GM12874 (cell line): ENCODE results near the gene FRMD8.

Experiments used
- TF ChIP-seq, protein P1 (sequence below): IDR thresholded peaks from 2 replicates; pipeline ENCODE4 v1.5.1; 2011; ENCODE audit warnings: low read depth, mild to moderate bottlenecking, control low read depth, low read length, moderate library complexity; ENCODE audit not compliant: insufficient read depth

The FRMD8 gene

GRCh38 chr11:65434667-65435410 is 48.4 kb downstream of the FRMD8 start:
- TF ChIP-seq, protein P1, sequence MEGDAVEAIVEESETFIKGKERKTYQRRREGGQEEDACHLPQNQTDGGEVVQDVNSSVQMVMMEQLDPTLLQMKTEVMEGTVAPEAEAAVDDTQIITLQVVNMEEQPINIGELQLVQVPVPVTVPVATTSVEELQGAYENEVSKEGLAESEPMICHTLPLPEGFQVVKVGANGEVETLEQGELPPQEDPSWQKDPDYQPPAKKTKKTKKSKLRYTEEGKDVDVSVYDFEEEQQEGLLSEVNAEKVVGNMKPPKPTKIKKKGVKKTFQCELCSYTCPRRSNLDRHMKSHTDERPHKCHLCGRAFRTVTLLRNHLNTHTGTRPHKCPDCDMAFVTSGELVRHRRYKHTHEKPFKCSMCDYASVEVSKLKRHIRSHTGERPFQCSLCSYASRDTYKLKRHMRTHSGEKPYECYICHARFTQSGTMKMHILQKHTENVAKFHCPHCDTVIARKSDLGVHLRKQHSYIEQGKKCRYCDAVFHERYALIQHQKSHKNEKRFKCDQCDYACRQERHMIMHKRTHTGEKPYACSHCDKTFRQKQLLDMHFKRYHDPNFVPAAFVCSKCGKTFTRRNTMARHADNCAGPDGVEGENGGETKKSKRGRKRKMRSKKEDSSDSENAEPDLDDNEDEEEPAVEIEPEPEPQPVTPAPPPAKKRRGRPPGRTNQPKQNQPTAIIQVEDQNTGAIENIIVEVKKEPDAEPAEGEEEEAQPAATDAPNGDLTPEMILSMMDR: no peak

- TF ChIP-seq, protein P1: no peak
These were observed 49.0 kb downstream of the FRMD8 start for GRCh38 chr11:65435411-65435931.

DNA sequence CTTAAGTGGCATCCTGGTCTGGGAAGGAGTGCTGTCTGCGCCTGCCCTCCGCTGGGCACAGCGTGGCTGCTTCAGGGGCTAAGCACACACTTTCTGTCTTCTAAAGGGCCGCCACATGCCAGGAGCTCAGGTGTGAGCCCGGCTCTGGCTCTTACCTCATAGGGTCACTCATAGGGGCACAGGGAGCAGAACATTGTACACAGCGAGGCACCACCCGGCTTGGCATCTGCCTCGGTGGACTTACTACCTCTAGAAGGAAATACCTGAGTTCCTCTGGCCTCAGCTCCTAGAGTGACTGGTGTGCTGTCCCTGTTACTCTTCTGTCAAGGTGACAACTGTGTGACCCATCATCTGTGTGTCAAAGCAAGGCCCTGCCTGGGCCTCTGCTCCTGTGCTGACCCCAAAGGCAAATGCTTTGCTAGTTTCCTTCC is 49.6 kb downstream of the FRMD8 start:
- TF ChIP-seq, protein P1: no peak

- TF ChIP-seq, protein P1: no peak
These were observed 50.1 kb downstream of the FRMD8 start for GRCh38 chr11:65436412-65437032.

GRCh38 chr11:65437436-65438227 is 51.2 kb downstream of the FRMD8 start:
- TF ChIP-seq, protein P1: no peak

- TF ChIP-seq, protein P1: no peak
These were observed 52.1 kb downstream of the FRMD8 start for GRCh38 chr11:65438257-65439151.
